Measurements from ENCODE around the gene PTCD1.

PTCD1 gene, protein sequence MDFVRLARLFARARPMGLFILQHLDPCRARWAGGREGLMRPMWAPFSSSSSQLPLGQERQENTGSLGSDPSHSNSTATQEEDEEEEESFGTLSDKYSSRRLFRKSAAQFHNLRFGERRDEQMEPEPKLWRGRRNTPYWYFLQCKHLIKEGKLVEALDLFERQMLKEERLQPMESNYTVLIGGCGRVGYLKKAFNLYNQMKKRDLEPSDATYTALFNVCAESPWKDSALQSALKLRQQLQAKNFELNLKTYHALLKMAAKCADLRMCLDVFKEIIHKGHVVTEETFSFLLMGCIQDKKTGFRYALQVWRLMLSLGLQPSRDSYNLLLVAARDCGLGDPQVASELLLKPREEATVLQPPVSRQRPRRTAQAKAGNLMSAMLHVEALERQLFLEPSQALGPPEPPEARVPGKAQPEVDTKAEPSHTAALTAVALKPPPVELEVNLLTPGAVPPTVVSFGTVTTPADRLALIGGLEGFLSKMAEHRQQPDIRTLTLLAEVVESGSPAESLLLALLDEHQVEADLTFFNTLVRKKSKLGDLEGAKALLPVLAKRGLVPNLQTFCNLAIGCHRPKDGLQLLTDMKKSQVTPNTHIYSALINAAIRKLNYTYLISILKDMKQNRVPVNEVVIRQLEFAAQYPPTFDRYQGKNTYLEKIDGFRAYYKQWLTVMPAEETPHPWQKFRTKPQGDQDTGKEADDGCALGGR

DNA sequence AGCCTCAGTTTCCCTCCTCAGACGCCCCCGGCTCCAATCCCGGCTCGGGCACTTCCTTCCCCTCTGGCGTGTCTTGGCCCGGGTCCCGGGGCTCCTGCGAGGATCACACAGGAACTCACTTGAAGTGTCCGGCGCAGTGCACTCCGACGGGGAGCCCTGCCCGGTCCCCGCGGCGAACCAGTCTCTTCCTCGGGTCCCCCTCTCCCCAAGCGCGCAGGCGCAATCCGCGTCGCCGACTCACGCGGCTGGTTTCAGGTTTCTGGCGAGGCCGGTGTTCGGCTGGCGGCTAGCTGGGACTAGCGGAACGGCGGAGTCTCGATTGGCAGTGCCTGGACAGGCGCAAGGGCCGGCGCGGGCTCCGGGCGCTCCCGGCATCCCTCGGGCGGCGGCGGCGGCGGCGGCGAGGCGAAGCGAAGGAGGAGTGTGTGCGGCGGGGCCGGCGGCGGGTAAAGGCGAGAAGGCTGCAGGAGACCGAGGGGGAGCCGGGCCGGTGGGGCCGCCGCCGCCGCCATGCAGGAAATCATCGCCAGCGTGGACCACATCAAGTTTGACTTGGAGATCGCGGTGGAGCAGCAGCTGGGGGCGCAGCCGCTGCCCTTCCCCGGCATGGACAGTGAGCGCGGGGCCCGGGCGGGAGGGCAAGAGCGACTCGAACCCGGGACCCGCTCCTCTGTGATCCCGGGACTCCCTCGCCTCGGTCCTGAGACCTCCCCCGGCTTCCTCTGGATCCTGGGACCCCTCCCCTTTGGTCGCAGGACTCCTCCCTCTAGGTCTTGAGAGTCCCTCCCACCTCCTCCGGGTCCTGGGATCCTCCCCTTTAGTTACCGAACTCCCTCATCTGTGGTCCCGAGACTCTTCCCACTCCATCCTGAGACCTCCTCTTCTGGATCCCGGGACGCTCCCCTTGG lies at the start of gene PTCD1, which contains the start of gene CPSF4:
Gene PTCD1, minus strand, starts transcription at position 226 of the 908 bp plus-strand sequence. CDS start 3,556 bp downstream, outside the sequence.
Gene CPSF4, plus strand, starts transcription at position 371 of the 908 bp plus-strand sequence. Its CDS starts 140 bp downstream, at position 511.
- DNase-seq = peak; percentile 89

DNA sequence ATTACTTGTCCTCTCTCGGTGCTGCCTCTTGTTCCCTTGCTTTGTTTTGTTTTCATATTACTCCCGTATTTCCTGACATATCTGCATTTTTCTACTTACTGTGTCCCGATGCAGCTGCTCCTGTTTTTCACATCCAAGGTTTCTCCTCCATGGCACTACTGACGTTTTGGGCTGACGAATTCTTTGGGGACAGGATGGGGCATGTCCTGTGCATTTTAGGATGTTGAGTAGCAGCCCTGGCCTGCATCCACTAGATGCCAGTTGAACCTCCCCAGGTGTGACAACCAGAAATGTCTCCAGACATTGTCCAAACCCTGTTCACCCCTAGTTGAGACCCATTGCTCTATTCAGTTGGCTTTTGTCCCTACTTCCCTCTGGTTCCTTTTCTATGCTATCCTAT lies 46.5 kb upstream of the PTCD1 start:
- DNase-seq = no peak

DNA sequence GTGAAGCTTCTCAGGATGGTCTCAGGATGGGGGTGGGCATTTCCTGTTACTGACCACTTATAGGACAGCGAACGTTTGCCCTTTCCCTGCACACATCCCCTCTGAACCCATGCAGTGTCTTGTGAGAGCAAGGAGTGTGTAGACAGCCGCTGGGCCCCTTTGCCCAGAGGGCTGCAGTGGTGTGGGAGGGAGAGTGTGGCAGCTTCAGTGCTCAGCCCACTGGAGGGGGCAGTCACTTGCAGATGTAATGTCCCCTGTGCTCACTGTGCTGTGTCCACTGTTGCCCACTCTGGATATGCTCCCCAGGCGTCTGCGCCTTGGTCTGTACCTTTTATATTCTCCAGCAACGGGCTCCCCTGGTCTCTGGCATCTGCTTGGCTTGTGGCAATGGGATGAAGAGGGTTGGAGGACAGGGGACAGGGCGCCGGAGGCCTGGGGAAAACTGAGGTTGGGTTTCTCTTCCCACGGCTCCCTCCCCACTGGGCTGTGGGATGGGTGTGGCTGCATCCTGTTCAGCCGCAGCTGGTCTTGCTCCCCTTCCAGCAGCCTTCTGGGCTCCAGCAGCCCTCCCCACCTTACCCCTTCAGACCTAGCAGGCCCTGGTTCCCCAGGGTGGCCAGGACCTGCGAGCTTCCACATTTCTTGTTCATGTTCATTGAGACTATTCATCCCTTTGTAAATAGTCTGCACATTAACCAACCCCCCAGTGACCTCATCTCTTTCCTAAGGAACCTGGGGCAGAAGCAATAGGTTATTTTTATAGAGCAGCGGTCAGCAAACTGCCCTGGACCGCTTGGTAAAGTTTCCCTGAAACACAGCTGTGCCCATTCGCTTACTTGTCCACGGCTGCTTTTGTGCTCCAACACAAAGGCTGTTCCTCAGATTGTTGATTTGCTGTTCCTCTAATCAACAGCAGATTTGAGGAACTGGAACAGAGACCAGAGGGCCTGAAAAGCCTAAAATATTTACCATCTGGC lies 40.2 kb upstream of the PTCD1 start:
- no peak for DNase-seq

DNA sequence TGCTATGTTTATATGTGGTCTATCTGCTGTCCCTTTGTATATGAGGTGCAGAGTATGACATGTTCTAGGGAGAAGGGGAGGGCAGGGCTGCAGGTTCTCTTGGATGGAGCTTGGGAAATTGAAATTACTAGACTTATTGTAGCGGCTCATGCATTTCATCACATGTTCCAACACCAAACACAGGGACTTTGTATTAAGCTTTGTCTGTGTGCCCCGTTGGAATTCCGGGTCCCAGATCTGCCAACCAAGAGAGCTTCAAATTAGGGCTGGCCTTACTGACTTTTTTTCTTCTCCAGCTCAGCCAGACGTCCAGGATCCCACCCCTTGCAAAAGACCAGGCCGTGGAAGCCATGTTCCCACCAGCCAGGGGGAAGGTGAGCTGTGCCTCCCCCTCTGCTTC lies 37.5 kb upstream of the PTCD1 start:
- no peak for DNase-seq

DNA sequence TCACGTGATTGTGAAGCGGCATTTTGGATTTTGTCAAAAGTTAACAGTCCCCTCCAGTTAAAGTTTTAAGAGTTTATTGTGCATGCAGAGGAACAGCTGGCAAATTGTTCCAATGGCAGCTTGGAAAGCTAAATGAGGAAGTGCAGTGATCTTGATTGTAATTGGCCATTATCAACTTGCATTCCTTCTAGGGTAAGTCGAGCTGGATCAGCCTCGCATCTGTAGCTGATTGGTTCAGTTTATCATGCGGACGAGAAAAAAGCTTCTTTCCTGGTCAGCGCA lies 34.7 kb upstream of the PTCD1 start:
- DNase-seq = no peak

DNA sequence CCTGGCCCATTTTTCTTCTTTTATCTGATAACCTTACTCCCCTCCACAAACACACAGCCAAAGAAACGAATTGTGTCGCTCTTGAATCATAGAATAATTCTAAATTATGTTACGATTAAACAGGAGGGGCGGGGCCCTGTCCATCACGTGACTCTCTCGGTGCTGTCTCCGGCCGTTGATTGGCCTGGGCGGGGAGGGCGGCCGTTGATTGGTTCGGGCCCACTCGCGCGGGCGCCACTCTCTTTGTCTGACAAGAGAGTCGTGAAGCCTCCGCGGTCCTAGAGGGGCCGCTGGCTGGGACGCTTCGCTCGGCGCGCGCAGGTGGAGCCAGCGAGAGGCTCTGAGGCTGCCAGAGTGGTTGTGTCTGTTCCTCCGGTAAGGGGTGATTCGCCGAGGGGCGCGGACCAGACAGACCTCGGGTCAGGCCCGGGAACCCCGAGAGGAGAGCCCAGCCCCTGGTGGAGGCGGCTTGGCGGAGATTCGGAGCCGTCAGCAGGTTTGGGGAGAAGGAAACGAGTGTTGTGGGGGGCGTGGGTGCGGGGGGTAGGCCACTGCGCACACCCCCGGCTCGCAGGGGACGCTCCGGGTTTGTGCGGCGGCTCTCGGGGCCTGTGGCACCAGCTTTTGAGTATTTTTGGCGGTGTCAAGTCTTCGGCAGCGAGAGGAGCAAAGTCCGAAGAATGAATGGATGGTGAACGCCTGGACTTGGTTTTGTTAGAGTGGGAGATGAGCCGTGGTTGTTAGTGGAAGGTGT lies 34.1 kb upstream of the PTCD1 start, which contains the start of gene ZNF789:
Gene ZNF789, plus strand, starts transcription at position 330 of the 754 bp plus-strand sequence. CDS start 3,567 bp downstream, outside the sequence.
- DNase-seq = peak; percentile 96

DNA sequence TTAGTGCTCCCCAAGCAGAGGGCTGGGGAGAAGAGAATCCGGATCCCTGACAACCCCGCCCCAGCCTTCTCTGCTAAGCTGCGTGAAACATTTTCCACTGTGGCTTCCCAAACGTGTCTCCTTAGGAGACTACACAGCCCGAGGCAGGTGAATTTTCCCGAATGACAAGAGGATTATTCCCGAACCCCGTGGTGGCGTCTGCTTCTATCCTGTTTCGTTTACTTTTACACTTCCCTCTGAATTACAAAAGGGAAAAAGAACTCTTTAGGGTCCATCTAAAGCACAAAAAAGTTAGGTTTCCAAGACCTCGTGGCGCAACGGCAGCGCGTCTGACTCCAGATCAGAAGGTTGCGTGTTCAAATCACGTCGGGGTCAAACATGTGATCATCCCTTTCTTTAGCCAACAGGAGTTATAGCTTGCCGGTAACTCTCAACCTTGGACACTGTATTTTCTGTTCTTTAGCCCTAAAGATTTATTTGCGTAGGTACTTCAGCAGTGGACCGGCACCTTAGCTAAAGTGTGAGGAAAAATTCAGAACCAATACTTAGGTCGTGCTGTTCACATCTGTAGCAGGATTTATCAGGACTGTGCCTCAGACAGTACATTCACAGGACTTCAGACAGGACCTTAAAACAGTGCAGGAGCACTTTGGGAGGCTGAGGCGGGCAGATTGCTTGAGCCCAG lies 30.9 kb upstream of the PTCD1 start:
- DNase-seq = no peak

DNA sequence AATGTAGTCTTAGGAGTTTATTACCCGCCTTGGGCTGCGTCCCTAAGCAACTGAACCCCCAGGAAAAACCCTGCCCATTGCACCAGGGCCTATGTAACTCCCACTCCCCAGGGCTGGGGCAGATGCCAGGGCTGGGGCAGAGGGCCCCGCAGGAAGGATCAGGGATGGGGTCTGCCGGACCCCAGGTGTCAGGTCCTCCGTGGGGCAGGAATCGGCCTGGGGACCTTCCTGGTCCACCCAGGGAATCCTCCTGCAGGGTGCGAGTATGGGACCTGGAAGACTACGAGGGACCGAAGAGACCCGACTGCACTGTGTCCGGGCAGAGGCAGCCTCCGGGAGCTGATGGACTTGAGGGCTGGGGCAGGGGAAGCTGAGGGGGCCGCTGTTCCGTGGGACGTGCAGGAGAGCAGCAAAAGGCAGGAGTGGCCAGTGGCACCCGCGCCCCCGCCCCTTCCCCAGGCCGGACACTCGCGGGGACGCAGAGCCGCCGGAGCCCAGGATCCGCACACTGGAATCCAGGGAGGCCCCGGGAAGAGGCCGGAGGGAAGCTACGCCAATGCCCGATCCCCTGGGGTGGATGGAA lies 29.8 kb upstream of the PTCD1 start:
- no peak for DNase-seq

DNA sequence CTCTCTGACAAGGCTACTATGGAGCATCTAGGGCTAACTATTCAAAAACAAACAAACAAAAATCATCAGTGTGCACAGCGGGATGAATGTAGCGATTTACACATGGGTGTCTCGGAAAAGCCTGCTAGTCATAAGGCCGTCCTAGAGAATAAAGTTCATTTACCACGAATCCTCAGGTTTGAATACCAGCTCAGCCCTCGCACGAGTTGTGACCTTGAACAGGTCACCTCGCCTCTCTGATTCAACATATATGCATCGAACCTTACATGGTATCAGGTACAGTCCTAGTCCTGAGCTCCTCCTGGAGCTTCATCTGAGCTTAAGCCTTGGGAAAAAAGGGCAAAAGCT lies 26.8 kb upstream of the PTCD1 start:
- DNase-seq = no peak

DNA sequence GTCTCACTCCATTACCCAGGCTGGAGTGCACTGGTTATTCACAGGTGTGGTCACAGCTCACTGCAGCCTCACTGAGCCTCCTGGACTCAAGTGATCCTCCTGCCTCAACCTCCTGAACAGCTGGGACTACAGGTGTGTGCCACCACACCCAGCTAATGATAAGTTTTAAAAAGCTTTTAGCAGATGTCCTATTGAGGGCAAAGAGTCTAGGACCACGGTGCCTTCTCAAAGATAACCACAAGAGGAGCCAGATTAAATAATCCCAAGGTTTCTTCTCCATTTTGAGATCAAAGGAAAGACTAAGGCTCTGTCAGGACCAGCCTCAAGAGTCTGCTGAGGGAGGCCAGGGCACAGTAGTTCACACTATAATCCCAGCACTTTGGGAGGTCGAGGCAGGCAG lies 22.6 kb upstream of the PTCD1 start:
- DNase-seq = no peak

DNA sequence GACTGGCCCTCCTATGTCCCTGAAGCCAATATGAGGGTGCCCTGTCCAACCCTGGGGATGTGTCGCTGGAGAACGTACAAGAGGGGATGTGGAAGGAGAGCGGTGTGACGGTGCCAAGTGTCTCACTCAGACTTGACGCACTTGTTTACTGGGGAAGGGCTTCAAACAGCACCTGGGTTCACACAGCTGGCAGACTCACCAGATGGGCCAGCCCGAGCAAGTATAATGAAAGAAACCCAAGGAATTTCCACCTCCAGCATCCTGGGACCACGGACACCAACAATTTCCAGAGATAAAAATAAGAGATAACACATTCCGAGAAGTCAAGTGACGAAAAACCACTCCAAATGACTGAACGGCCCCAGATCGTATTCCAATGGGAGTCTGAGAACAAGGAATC lies 22.1 kb upstream of the PTCD1 start:
- no peak for DNase-seq

DNA sequence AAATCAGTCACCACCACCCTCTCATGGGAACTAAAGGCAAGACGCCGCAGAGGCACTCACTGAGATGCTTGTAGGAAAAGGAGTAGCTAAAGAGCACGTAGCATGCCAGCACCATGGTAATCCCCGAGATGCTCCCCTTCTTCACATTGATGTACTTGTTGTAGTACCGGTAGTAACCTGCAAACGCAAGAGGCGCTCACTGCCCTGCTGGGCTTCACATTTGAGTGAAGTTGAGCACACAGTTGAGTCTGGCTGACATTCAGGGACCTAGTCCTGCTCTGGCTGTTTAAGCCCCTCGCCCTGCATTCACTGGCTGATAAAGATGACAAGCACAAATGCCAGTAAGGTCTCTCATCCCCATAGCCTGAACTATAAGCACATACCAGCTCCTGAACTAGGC lies 20.5 kb upstream of the PTCD1 start:
- DNase-seq = no peak

DNA sequence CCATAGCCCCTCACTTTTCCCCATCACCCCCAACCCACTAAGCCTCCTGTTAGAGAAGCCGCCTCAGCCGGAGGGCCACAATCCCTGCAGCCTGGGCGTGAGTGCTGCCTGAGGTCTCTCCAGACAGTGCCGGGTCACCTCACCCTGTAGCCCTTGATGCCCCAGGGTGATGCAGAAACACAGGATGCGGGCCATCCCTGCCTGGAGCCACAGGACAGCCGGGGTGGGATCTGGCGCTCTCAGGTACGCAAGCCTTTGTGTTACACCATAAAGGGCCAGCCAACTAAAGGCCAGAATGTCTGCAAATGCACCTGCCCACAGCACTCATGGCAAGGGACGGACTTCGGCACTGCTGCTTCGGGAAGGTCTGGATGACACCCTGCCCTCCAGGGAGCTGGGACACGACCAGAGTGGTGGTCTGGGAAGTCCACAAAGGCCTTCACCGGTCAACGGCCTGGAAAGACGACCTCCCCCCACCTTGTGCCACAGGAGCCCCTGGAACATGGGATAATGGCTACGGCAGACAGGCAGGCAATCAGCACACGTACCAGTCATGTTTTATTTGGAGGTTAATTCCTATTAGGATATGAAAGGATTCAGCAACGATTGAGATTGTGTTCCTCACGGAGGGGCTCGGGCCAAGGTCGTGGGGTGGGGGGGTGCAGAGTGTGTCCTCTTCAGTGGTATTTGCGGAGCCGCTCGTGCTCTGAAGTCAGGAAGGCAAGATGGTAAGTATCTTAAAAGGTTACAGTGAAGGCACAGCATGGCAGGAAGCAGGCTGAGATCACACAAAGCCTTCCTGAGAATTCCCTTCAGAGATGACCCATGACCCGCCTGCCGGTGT lies 19.3 kb upstream of the PTCD1 start:
- DNase-seq = no peak

DNA sequence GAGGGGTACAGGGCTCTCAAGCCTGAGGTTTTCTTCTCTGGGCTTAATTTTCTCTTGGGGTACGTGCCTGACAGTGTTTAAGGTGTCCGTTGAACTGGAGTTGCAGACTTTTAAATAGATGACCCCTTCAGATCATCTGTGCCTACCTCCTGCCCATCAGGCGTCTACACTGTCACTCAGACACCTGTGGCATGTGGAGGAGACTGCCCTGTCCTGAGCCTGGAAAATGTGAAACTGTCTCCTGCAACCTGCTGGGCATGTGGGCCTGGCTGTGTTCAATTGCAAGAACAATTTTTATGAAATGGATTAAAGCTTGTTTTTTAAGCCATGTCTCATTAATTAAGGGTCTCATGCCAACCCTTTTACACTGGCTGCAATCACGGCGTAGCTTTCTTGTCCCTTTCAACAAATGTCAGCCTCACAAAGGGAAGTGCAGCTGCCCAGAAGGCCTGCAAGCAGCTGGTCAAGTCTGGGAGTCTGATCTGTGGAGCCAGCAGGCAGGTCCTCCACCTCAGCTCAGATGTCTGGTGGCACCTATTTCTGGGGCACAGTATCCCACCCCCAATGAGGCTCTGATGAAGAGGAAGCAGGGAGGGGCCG lies 18.6 kb upstream of the PTCD1 start:
- DNase-seq = no peak

DNA sequence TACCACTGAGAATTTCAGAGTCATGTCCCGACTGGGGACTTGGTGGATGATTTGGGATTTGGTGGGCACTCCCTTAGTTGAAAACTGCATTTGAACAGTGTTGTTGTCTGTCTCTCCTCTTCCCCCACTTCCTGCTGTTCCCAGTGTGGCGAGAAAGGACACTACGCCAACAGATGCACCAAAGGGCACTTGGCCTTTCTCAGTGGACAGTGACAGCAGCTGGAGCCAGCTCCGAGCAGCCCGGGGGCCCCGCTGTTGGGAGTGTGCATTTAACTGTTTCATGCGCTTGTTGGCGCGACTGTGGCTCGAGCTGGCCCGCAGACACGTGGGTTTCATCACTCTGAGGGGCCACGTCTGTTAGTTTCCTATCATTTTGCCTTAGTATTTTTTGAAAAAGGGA lies 17.7 kb upstream of the PTCD1 start:
- no peak for DNase-seq

DNA sequence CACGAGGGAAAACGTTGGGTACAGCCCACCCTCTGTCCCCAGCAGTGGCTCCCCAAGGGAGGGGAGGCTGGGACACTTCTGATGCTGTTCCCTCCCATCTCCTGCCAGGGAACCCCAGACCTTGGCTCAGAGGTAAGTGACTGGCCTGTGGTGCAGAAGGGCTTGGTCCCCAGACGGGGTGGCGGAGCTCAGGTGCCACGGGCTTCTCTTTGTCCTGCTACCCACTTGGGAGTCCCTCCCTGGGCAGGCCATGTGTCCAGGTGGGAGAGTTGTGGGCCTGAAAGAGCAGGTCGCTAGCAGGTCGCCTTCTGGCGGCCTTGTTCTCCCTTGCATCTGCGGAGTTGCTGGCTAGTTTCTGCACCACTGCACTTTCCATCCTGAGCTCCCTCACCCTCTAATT lies 17.3 kb upstream of the PTCD1 start:
- no peak for DNase-seq

DNA sequence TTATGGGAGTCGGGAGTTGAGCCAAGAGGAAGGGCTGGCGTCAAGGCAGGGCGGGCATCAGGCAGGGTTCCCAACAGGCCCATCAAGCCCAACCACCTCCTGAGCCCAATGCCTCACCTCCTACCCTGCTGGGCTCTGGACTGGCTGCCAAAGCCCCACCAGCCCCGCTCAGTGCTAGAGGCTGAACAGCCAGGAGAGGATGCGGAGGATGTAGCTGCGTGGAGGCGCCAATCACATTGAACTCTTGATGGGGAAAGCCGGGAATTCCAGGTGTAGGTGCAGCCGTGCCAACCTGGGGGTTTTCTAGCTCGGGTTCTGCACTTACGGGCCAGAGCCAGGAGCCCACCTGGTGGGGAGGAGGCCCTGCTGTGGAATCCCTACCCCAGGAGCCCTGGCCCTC lies 14.5 kb upstream of the PTCD1 start:
- DNase-seq = no peak

DNA sequence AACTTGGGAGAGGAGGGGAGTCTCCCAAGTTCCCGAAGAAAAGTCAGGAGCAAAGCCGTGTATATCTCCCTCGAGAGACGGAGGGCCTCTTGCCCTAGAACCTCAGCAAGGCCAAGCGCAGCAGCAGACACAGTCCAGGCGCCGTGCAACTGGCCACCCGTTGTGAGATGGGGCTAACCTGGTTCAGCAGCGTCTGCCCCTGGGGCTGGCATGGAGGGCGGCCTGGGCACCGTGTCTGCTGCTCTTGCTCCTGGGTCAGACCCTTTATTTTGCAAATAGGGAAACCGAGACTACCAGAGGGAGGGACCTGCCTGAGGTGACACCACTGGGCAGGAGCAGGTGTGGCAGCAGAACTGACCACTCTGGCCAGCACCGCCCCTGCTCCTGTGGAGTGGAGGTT lies 13.9 kb upstream of the PTCD1 start:
- DNase-seq = no peak

DNA sequence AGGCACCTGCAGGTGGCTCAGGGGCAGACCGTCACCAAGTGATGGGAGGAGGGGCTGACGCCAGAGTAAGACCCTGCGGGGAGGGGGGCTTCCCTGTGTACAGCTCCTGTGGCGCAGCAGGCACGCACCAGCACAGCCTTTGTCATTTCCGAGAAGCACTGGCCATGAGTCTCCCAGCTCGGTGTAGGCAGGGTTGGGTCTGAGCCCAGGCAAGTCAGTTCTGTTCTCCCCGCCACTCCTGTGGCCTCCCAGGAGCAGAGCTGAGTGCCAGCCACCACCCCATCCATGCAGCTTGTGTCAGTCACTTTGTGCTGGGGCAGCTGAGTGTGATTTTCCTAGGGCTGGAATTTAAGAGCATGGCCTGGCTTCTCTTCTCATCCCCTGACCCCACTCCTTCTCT lies 13.3 kb upstream of the PTCD1 start:
- DNase-seq = no peak
